GM18870 (cell line): ENCODE data around the gene C2orf78.

Source experiments
- ATAC-seq: cut with Tn5 transposase; IDR thresholded peaks from one replicate; pipeline ENCODE4 v1.9.1; 2021; ENCODE audit warnings: moderate library complexity; ENCODE audit not compliant: unreplicated experiment

C2orf78 gene

GRCh38 chr2:73837847-73838585 lies 54.0 kb downstream of the C2orf78 start:
- no peak for ATAC-seq

DNA sequence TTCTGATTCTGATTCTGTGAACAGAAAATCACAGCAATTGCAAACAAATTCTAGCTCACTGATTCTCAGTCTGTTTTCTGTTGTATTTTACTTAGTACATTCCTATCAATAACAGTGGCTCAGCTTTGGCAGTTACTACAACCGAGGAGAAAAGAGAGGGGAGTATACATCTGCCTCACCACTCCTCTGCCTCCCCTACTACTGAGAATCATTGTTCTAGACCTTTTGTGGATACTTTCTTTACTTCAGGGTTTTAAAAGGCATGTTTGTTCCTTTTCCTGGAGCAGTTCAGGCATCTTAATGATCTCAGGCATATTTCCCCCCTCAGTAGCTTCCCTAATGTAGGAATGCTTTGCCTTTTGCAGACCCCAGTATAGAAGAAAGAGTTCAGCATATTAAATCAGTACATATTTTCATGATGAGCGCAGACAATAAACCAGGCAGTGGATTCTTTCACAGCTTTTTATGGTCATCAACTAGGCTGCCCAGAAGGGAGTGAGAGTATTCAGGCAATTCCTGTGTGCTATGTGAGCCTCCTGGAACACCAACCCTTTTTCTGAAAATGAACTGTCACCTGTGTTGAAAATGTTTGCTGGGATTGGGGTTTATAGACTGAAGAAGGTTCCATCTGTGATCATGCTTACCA lies 55.0 kb downstream of the C2orf78 start:
- ATAC-seq = no peak

DNA sequence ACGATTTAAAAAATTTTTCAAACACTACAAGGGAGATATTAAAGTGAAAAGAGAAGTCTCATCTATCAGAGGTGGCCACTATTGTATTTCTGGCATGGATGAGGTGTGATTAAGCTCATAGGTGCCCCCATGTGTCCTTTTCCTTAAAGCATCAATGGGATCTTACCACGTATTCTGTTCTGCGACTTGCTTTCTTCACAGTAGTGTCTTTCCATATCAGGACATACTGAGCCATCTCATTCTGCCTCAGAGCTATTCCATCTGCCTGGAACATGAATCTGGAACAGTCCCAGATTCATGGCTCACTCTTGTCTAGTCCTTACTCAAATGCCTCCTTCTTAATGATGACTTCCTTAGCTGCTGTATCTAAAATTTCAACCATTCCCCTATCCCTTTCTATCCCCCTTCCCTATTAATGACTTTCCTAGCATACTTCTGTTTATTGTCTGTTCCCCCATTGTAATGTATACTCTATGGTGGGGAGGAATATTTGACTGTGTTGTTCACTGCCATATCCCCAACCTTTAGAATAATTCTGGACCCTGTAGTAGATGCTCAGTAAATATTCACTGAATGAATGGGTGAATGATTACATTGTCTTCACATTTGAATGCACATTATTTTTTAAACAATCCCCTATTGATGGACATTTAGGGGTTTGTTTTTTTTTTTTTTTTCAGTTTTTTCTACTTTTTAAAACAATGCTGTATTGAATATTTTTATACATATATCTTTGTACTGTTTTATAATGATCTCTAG lies 55.8 kb downstream of the C2orf78 start:
- no peak for ATAC-seq

GRCh38 chr2:73841912-73842738 lies 58.1 kb downstream of the C2orf78 start:
- no peak for ATAC-seq

DNA sequence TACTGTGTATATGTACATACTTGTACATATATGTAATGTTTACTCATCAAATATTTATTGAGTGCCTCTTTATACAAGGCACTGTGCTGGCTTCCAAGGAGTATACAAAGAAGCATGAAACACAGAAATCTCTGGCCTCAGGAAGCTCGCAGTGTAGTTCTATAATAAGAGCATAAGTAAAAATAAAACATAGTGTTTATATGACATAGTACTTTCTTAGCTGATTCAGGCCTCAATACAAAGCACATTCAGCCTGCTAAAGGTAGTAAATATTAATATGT lies 58.7 kb downstream of the C2orf78 start:
- ATAC-seq = no peak

DNA sequence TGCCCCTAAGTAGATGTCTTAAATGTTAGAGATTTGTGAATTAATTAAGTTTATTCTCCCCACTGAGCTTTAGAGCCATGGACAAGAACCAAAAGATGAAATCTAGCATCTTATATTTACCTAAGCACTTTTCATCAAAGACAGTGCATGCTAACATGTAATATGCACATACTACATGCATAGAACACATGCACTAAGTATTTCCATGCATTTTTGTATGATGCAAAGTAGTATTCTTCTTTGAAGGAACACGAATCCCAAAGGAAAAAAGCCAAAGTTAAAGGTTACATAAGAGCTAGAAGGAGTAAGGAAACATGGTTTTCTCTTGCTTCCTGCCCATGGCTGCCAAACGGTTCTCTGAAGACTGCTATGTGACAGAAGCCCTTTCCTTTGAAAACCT lies 60.1 kb downstream of the C2orf78 start:
- no peak for ATAC-seq

GRCh38 chr2:73850009-73850408 lies 66.0 kb downstream of the C2orf78 start:
- no peak for ATAC-seq

DNA sequence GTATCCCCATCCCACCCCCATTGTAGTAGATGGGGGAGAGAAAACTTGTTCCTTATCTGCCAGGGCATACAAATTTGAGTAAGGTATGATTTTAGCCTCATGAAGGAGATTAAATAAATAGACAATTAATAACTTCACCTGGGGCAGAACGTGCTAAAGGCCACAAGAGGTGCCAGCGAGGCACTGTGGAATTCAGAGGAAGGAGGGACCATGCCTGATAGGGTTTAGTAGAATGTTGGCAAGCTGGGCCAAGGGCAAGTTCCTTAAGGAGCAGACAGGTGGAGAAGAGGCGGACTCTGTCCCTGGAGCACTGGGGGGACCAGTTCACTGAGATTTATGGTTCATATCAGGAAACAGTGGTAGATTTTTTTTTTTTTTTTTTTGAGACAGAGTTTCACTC lies 67.3 kb downstream of the C2orf78 start:
- no peak for ATAC-seq

GRCh38 chr2:73852020-73852419 lies 68.0 kb downstream of the C2orf78 start:
- ATAC-seq = no peak

DNA sequence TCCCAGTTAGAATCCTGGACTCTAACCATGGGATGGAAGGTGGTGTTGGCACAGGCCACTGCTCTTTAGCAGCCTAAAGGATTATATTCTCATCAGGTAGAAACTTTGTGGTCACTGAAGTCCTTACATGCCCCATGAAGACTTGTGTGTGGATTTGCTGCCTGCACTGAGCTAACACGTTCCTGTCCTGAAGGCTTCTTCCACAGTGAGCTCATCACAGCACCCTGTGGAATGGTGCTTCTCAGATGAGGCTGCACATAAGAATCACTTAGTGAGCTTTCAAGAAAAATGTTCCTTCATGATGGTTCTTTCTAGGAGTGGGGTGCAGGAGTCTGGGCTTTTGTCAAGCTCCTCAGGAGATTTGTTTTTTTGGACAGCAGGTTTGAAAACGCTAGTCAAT lies 71.5 kb downstream of the C2orf78 start:
- no peak for ATAC-seq

GRCh38 chr2:73856214-73856613 lies 72.2 kb downstream of the C2orf78 start:
- ATAC-seq = no peak

- ATAC-seq = no peak
Observed at GRCh38 chr2:73859721-73860586, 76.0 kb downstream of the C2orf78 start.

DNA sequence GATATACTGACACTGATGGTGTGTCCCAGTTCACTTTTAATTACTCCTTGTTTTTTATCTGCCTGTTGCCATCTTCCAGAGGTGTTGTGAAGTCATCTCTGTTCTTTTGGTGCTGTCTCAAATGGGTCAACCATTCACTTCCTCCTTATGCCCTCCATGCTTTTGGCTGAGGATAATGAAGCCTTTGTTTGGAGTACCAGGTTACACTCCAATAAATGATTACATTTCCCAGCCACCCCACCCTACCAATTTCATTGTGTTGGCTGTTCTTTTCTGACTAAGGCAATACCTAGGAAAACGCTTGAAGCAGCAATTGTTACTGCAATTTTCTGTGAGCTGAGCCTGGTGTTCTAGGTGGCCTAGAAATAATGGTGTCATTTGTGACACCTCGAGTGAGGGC lies 79.0 kb downstream of the C2orf78 start:
- no peak for ATAC-seq
